KOPT-K1 (cell line): ENCODE measurements around the gene VSNL1.

Source experiments
- H3K27ac ChIP-seq: fragments of 200-600 bp; sonication (generic); 2 replicates; pipeline ENCODE4 v1.5.1; 2016; ENCODE audit warnings: antibody characterized with exemption, mild to moderate bottlenecking, low read depth, low read length; ENCODE audit not compliant: poor library complexity, severe bottlenecking
- H3K36me3 ChIP-seq: fragments of 200-600 bp; sonication (generic); 2 replicates; pipeline ENCODE4 v1.5.1; 2017; ENCODE audit warnings: antibody characterized with exemption, mild to moderate bottlenecking, low read length, moderate library complexity; ENCODE audit not compliant: insufficient read depth
- H3K9me3 ChIP-seq: fragments of 200-600 bp; sonication (generic); 2 replicates; pipeline ENCODE4 v1.5.1; 2017; ENCODE audit warnings: antibody characterized with exemption, low read length, mild to moderate bottlenecking; ENCODE audit not compliant: insufficient read depth, poor library complexity, severe bottlenecking

Gene VSNL1

GRCh38 chr2:17627434-17627833, 86.9 kb downstream of the VSNL1 start:
- H3K27ac ChIP-seq: no peak overlapping the region
- H3K36me3 ChIP-seq: no peaks in the 10 kb centered on the region
- H3K9me3 ChIP-seq: peaks cover 12% of the 10 kb centered on the region

- Histone ChIP-seq H3K27ac (no peak overlapping the region), H3K9me3 (peaks cover 12% of the 10 kb centered on the region), H3K36me3 (no peaks in the 10 kb centered on the region)
These were observed 88.1 kb downstream of the VSNL1 start for GRCh38 chr2:17628349-17629261.

GRCh38 chr2:17630089-17630488, 89.6 kb downstream of the VSNL1 start:
- Histone ChIP-seq H3K36me3 (no peaks in the 10 kb centered on the region), H3K9me3 (peaks cover 12% of the 10 kb centered on the region), H3K27ac (no peak overlapping the region)

GRCh38 chr2:17634997-17635396, 94.5 kb downstream of the VSNL1 start:
- Histone ChIP-seq H3K27ac (no peak overlapping the region), H3K36me3 (no peaks in the 10 kb centered on the region), H3K9me3 (peaks cover 2% of the 10 kb centered on the region)

GRCh38 chr2:17636257-17636656, 95.8 kb downstream of the VSNL1 start:
- H3K9me3 ChIP-seq: no peaks in the 10 kb centered on the region
- H3K36me3 ChIP-seq: no peaks in the 10 kb centered on the region
- no peak overlapping the region for H3K27ac ChIP-seq

GRCh38 chr2:17637131-17637906, 96.8 kb downstream of the VSNL1 start:
- H3K27ac ChIP-seq: no peak overlapping the region
- H3K9me3 ChIP-seq: no peaks in the 10 kb centered on the region
- no peaks in the 10 kb centered on the region for H3K36me3 ChIP-seq

- Histone ChIP-seq H3K27ac (no peak overlapping the region), H3K36me3 (no peaks in the 10 kb centered on the region), H3K9me3 (no peaks in the 10 kb centered on the region)
These were observed 97.8 kb downstream of the VSNL1 start for GRCh38 chr2:17638196-17638743.

GRCh38 chr2:17640406-17640805, 99.9 kb downstream of the VSNL1 start:
- H3K9me3 ChIP-seq: no peaks in the 10 kb centered on the region
- no peak overlapping the region for H3K27ac ChIP-seq
- no peaks in the 10 kb centered on the region for H3K36me3 ChIP-seq

GRCh38 chr2:17643031-17643615, 102.6 kb downstream of the VSNL1 start:
- H3K36me3 ChIP-seq: no peaks in the 10 kb centered on the region
- H3K9me3 ChIP-seq: no peaks in the 10 kb centered on the region
- no peak overlapping the region for H3K27ac ChIP-seq

- Histone ChIP-seq H3K36me3 (no peaks in the 10 kb centered on the region), H3K9me3 (no peaks in the 10 kb centered on the region), H3K27ac (no peak overlapping the region)
These were observed 104.7 kb downstream of the VSNL1 start for GRCh38 chr2:17644997-17645720.

GRCh38 chr2:17646081-17646554, 105.6 kb downstream of the VSNL1 start:
- H3K36me3 ChIP-seq: no peaks in the 10 kb centered on the region
- no peak overlapping the region for H3K27ac ChIP-seq
- no peaks in the 10 kb centered on the region for H3K9me3 ChIP-seq

GRCh38 chr2:17646838-17647701, 106.6 kb downstream of the VSNL1 start:
- no peaks in the 10 kb centered on the region for H3K36me3 ChIP-seq
- no peak overlapping the region for H3K27ac ChIP-seq
- H3K9me3 ChIP-seq: no peaks in the 10 kb centered on the region

- Histone ChIP-seq H3K36me3 (no peaks in the 10 kb centered on the region), H3K9me3 (no peaks in the 10 kb centered on the region), H3K27ac (no peak overlapping the region)
These were observed 108.1 kb downstream of the VSNL1 start for GRCh38 chr2:17648581-17648980.

GRCh38 chr2:17649026-17649425, 108.5 kb downstream of the VSNL1 start:
- H3K9me3 ChIP-seq: no peaks in the 10 kb centered on the region
- no peaks in the 10 kb centered on the region for H3K36me3 ChIP-seq
- no peak overlapping the region for H3K27ac ChIP-seq
